Suprapubic skin (tissue), 3 donors: ENCODE measurements around the gene LRP2BP.
"Not testable (repeated sequence)": the region's sequence is repeated elsewhere in the genome, so short reads cannot be mapped to it uniquely, and the experiment has no call there.

ENCODE experiments used
- CTCF ChIP-seq, 2 donors: fragments of 200-600 bp in 1 of 2; fragments of 450-650 bp in 1 of 2; sonication (generic) in 1 of 2; IDR thresholded peaks; one replicate each; pipeline ENCODE4 v1.5.1; 2016 to 2019; ENCODE audit warnings: antibody characterized with exemption in 2 of 2, mild to moderate bottlenecking in 1 of 2, moderate library complexity in 1 of 2
- POLR2A ChIP-seq, 2 donors: fragments of 450-650 bp; IDR thresholded peaks; one replicate each; pipeline ENCODE4 v1.6.1; 2017; ENCODE audit warnings: antibody characterized with exemption in 2 of 2, mild to moderate bottlenecking in 2 of 2, moderate library complexity in 2 of 2

GRCh38 chr4:185324361-185324760 lies 71.4 kb downstream of the LRP2BP start:
- TF ChIP-seq POLR2A, CTCF (IDR thresholded peaks at IDR 0.05): not testable (repeated sequence)
